Measurements from ENCODE around the gene DEXI. TPM values are rescaled to one million over a fixed set of nuclear protein-coding genes. Genes with fewer than 3 reads are reported as not detected.

DEXI gene
- total RNA-seq, 2 experiments from 2014 or later, result 24.8 to 25.3 TPM

- Mint-ChIP-seq H3K4me3 (no peak overlapping the region), H3K36me3 (ENCODE audit: low read depth) (peaks cover 18% of the 10 kb centered on the region), H3K27ac (no peak overlapping the region), H3K4me1 (ENCODE audit: low read depth) (no peaks in the 10 kb centered on the region), H3K9me3 (no peaks in the 10 kb centered on the region), H3K27me3 (no peaks in the 10 kb centered on the region)
- no peak for DNase-seq
- POLR2A ChIA-PET, result no interaction called here
- intact Hi-C loops (cut with micrococcal nuclease), result loop anchor here (5.0 to 10.0 kb wide), 2 partner anchors 149 to 406 kb away; no protein-coding TSS in a partner anchor
- CTCF ChIA-PET, result interaction anchor here (1.9 kb wide), 1 partner anchor 33 kb away, joined by 5 read pairs; no protein-coding TSS in a partner anchor
- TF ChIP-seq, protein P1, sequence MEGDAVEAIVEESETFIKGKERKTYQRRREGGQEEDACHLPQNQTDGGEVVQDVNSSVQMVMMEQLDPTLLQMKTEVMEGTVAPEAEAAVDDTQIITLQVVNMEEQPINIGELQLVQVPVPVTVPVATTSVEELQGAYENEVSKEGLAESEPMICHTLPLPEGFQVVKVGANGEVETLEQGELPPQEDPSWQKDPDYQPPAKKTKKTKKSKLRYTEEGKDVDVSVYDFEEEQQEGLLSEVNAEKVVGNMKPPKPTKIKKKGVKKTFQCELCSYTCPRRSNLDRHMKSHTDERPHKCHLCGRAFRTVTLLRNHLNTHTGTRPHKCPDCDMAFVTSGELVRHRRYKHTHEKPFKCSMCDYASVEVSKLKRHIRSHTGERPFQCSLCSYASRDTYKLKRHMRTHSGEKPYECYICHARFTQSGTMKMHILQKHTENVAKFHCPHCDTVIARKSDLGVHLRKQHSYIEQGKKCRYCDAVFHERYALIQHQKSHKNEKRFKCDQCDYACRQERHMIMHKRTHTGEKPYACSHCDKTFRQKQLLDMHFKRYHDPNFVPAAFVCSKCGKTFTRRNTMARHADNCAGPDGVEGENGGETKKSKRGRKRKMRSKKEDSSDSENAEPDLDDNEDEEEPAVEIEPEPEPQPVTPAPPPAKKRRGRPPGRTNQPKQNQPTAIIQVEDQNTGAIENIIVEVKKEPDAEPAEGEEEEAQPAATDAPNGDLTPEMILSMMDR (IDR thresholded peaks at IDR 0.05), result no peak
- ATAC-seq, result no peak
Measured at GRCh38 chr16:10923650-10924214, 18.5 kb downstream of the DEXI start.

DNA sequence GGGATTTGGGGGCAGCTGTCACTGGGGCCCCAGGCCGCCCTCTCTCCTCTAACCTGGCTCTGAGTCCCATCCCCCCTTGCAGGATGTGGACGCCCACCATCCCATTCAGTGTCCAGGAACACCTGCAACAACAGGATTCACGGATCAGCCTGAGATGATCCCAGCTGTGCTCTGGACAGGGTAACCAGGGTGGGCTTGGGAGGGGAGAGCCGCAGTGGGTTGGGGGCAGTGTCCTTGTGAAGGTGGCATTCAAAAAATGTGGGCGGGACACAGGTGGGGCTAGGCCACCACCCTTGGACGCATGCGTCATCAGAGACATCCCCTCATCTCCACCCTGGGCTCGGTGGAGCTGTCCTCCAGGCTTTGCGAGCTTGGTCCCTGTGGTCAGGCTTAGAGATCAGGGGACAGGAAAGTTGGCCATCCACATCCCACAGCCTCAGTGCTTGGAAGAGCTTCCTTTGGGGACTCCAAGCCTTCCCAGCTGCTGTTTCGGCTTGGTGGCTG is 19.1 kb downstream of the DEXI start:
- no peaks in the 10 kb centered on the region for H3K27me3 Mint-ChIP-seq
- H3K4me3 Mint-ChIP-seq, result no peak overlapping the region
- ATAC-seq, result no peak
- POLR2A ChIA-PET, result no interaction called here
- CTCF ChIA-PET, result no interaction called here
- intact Hi-C loops (cut with micrococcal nuclease), result loop anchor here (5.0 to 10.0 kb wide), 2 partner anchors 148 to 406 kb away; no protein-coding TSS in a partner anchor
- H3K4me1 Mint-ChIP-seq (ENCODE audit: low read depth), result no peaks in the 10 kb centered on the region
- no peak overlapping the region for H3K27ac Mint-ChIP-seq
- H3K36me3 Mint-ChIP-seq (ENCODE audit: low read depth), result peaks cover 18% of the 10 kb centered on the region
- no peak for DNase-seq
- TF ChIP-seq, protein P1 (IDR thresholded peaks at IDR 0.05), result no peak
- H3K9me3 Mint-ChIP-seq, result no peaks in the 10 kb centered on the region

GRCh38 chr16:10922328-10923145 is 19.7 kb downstream of the DEXI start:
- peaks cover 13% of the 10 kb centered on the region for H3K36me3 Mint-ChIP-seq (ENCODE audit: low read depth)
- TF ChIP-seq, protein P1 (IDR thresholded peaks at IDR 0.05), result no peak
- no peaks in the 10 kb centered on the region for H3K4me1 Mint-ChIP-seq (ENCODE audit: low read depth)
- no peak overlapping the region for H3K27ac Mint-ChIP-seq
- no peak for DNase-seq
- ChIA-PET CTCF (interaction anchor here (0.7 kb wide), 1 partner anchor 11 kb away, joined by 4 read pairs; no protein-coding TSS in a partner anchor), POLR2A (no interaction called here)
- intact Hi-C loops (cut with micrococcal nuclease), result loop anchor here (5.0 to 10.0 kb wide), 2 partner anchors 148 to 405 kb away; no protein-coding TSS in a partner anchor
- H3K9me3 Mint-ChIP-seq, result no peaks in the 10 kb centered on the region
- no peak overlapping the region for H3K4me3 Mint-ChIP-seq
- ATAC-seq, result no peak
- H3K27me3 Mint-ChIP-seq, result no peaks in the 10 kb centered on the region

DNA sequence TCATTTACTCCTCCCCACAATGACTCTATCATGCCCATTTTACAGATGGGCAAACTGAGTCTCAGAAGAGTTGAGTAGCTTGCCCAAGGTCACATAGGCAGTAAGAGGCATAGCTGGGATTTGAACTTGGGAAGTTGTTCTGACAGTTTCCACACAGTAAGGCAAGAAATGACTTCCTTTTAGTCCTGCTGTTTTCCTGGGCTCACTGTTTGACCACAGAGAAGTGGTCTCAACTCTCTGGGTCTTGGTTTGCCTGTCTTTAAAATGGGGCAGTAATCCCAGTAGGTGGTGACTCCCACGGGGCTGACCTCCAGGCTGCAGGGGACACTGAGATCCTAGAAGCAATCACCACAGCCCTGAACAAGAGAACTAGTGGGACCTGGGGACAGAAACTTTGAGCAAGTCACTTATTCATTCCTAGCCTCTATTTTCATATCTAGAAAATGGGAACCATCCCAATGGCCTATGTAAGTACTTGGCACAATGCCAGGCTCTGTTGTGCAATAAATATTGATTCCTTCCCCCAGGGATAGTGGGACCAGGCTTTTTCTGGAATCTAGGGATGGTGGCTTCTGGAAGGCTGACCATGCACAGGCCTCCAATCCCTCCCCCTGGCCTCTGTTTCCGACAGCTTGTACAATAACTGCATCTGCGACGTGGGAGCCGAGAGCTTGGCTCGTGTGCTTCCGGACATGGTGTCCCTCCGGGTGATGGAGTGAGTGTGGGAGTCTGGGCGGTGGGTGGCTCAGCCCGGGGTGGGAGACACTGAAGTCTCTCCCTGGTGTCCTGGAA is 20.5 kb downstream of the DEXI start:
- Mint-ChIP-seq H3K4me3 (no peak overlapping the region), H3K27me3 (no peaks in the 10 kb centered on the region), H3K36me3 (ENCODE audit: low read depth) (peaks cover 11% of the 10 kb centered on the region), H3K27ac (no peak overlapping the region), H3K4me1 (ENCODE audit: low read depth) (no peaks in the 10 kb centered on the region), H3K9me3 (no peaks in the 10 kb centered on the region)
- POLR2A ChIA-PET, result no interaction called here
- ATAC-seq (no peak), DNase-seq (no peak)
- CTCF ChIA-PET, result interaction anchor here (0.7 to 1.0 kb wide), 3 partner anchors 10 to 166 kb away, joined by 3 to 4 read pairs (median 3); no protein-coding TSS in a partner anchor
- TF ChIP-seq, protein P1 (IDR thresholded peaks at IDR 0.05), result no peak
- intact Hi-C loops (cut with micrococcal nuclease), result loop anchor here (5.0 to 10.0 kb wide), 2 partner anchors 147 to 404 kb away; no protein-coding TSS in a partner anchor

All from activated CD8-positive, alpha-beta T cell treated with anti-CD3 and anti-CD28 coated beads for 36 hours (primary cell).